ENCODE data around the gene FAM131C. TPM values are rescaled to one million over a fixed set of nuclear protein-coding genes. Genes with fewer than 3 reads are reported as not detected.
A peak's percentile ranks its signal among the peaks of the same experiment; 100 is the strongest.
"Not testable (repeated sequence)": the region's sequence is repeated elsewhere in the genome, so short reads cannot be mapped to it uniquely, and the experiment has no call there.

FAM131C gene
- total RNA-seq, 6 donors from 2014 or later, result 0.13 TPM; not detected in 5

GRCh38 chr1:16111771-16112595 lies 38.5 kb upstream of the FAM131C start:
- no peak for DNase-seq
- ATAC-seq (ENCODE audit: low FRiP score in 2 of 2), result peak in 1 of 2 donors; percentile 70
- H3K4me3 ChIP-seq, result no peak overlapping the region
- peaks cover 0 to 15% (median 11%) of the 10 kb centered on the region in 4 donors for H3K9me3 ChIP-seq
- WGBS, 2 donors, result 78 to 89% methylated on average over 14 to 15 of the region's 15 CpGs
- H3K27ac ChIP-seq, result no peak overlapping the region
- H3K27me3 ChIP-seq, result no peaks in the 10 kb centered on the region
- TF ChIP-seq POLR2AphosphoS5 (IDR thresholded peaks at IDR 0.05), result no peak
- no peak for TF ChIP-seq POLR2A (IDR thresholded peaks at IDR 0.05)
- TF ChIP-seq EP300 (IDR thresholded peaks at IDR 0.05), result no peak
- no peak for TF ChIP-seq CTCF (IDR thresholded peaks at IDR 0.05)
- no peaks in the 10 kb centered on the region for H3K4me1 ChIP-seq
- H3K36me3 ChIP-seq, result no peaks in the 10 kb centered on the region

GRCh38 chr1:16110884-16111283 lies 37.4 kb upstream of the FAM131C start:
- H3K27ac ChIP-seq, result no peak overlapping the region
- no peak for TF ChIP-seq POLR2A (IDR thresholded peaks at IDR 0.05)
- TF ChIP-seq EP300 (IDR thresholded peaks at IDR 0.05), result no peak
- no peak for TF ChIP-seq POLR2AphosphoS5 (IDR thresholded peaks at IDR 0.05)
- TF ChIP-seq CTCF (IDR thresholded peaks at IDR 0.05), result no peak
- no peaks in the 10 kb centered on the region for H3K27me3 ChIP-seq
- H3K4me1 ChIP-seq, result peaks cover 0 to 4% (median 0%) of the 10 kb centered on the region in 4 donors
- H3K4me3 ChIP-seq, result no peak overlapping the region
- DNase-seq (no peak), ATAC-seq (ENCODE audit: low FRiP score in 2 of 2) (no peak)
- H3K36me3 ChIP-seq, result no peaks in the 10 kb centered on the region
- peaks cover 0 to 15% (median 11%) of the 10 kb centered on the region in 4 donors for H3K9me3 ChIP-seq
- WGBS, 2 donors, result 94 to 95% methylated on average over 6 to 7 of the region's 7 CpGs

GRCh38 chr1:16110456-16110855 lies 37.0 kb upstream of the FAM131C start:
- TF ChIP-seq POLR2A (IDR thresholded peaks at IDR 0.05) (no peak), POLR2AphosphoS5 (IDR thresholded peaks at IDR 0.05) (no peak), EP300 (IDR thresholded peaks at IDR 0.05) (no peak), CTCF (IDR thresholded peaks at IDR 0.05) (no peak)
- no peak for ATAC-seq (ENCODE audit: low FRiP score in 2 of 2)
- Histone ChIP-seq H3K36me3 (no peaks in the 10 kb centered on the region), H3K4me1 (peaks cover 0 to 4% (median 0%) of the 10 kb centered on the region in 4 donors), H3K27ac (no peak overlapping the region), H3K27me3 (no peaks in the 10 kb centered on the region), H3K4me3 (no peak overlapping the region), H3K9me3 (peaks cover 0 to 15% (median 11%) of the 10 kb centered on the region in 4 donors)
- DNase-seq, result no peak
- 80 to 83% methylated on average over 6 of the region's 6 CpGs for WGBS, 2 donors

GRCh38 chr1:16109571-16109970 lies 36.1 kb upstream of the FAM131C start:
- DNase-seq, result no peak
- Histone ChIP-seq H3K4me1 (peaks cover 0 to 4% (median 0%) of the 10 kb centered on the region in 4 donors), H3K27me3 (no peaks in the 10 kb centered on the region), H3K9me3 (peaks cover 0 to 15% (median 11%) of the 10 kb centered on the region in 4 donors), H3K27ac (no peak overlapping the region), H3K36me3 (no peaks in the 10 kb centered on the region), H3K4me3 (no peak overlapping the region)
- WGBS, 2 donors, result 57% methylated on average over 1 of the region's 1 CpG; no CpG with 5 or more reads in 1 of the 2 donors
- ATAC-seq (ENCODE audit: low FRiP score in 2 of 2), result no peak
- TF ChIP-seq EP300 (IDR thresholded peaks at IDR 0.05), result no peak
- TF ChIP-seq POLR2A (IDR thresholded peaks at IDR 0.05), result no peak
- no peak for TF ChIP-seq CTCF (IDR thresholded peaks at IDR 0.05)
- TF ChIP-seq POLR2AphosphoS5 (IDR thresholded peaks at IDR 0.05), result no peak

- WGBS, 2 donors, result 57 to 75% methylated on average over 5 of the region's 5 CpGs
- not testable (repeated sequence) for H3K27me3 ChIP-seq; H3K4me3 ChIP-seq; H3K36me3 ChIP-seq; H3K4me1 ChIP-seq; DNase-seq; H3K27ac ChIP-seq; ATAC-seq (ENCODE audit: low FRiP score in 2 of 2)
- H3K9me3 ChIP-seq, result peaks cover 0 to 15% (median 11%) of the 10 kb centered on the region in 4 donors
Measured at GRCh38 chr1:16107039-16107438, 33.6 kb upstream of the FAM131C start.

All from upper lobe of left lung (tissue), 6 donors.